Calu3 (cell line): ENCODE results near the gene UTS2R. TPM values are rescaled to one million over a fixed set of nuclear protein-coding genes. Genes with fewer than 3 reads are reported as not detected.

ENCODE experiments used
- BruUV-seq: library from RNA; stranded (reverse); fragments of 400-500 nt; replicated peaks from 2 replicates; lab custom pipeline; 2021; lab: Mats Ljungman, UMichigan
- CTCF ChIA-PET: fragments of 300-600 bp; sonication (Branson Sonifier 250); formaldehyde crosslinking; loops from one replicate; lab custom pipeline; 2022; ENCODE audit warnings: antibody characterized with exemption; lab: Charles Lee
- DNase-seq: peaks from one replicate; pipeline ENCODE4 v3.0.0; 2022
- H3K27ac Mint-ChIP-seq: one replicate; pipeline ENCODE4 v1.8.0; 2022; ENCODE audit warnings: mixed read lengths; ENCODE audit not compliant: unreplicated experiment
- H3K27me3 Mint-ChIP-seq: one replicate; pipeline ENCODE4 v1.8.0; 2022; ENCODE audit warnings: mixed read lengths; ENCODE audit not compliant: unreplicated experiment
- H3K36me3 Mint-ChIP-seq: one replicate; pipeline ENCODE4 v1.8.0; 2022; ENCODE audit warnings: mild to moderate bottlenecking, moderate library complexity, mixed read lengths; ENCODE audit not compliant: insufficient read depth, unreplicated experiment
- H3K4me1 Mint-ChIP-seq: one replicate; pipeline ENCODE4 v1.8.0; 2022; ENCODE audit warnings: mild to moderate bottlenecking, low read depth, mixed read lengths; ENCODE audit not compliant: unreplicated experiment
- H3K4me3 Mint-ChIP-seq: one replicate; pipeline ENCODE4 v1.8.0; 2022; ENCODE audit warnings: mild to moderate bottlenecking, low read depth, moderate library complexity, mixed read lengths; ENCODE audit not compliant: unreplicated experiment
- H3K9me3 Mint-ChIP-seq: one replicate; pipeline ENCODE4 v1.8.0; 2022; ENCODE audit warnings: low read depth, mixed read lengths; ENCODE audit not compliant: unreplicated experiment
- intact Hi-C: fragments of 100-400 bp; cut with micrococcal nuclease; formaldehyde crosslinking; loops from one replicate; pipeline ENCODE4 v1.10.0; 2022; ENCODE audit not compliant: unreplicated experiment
- total RNA-seq: library from RNA; stranded (reverse); gene quantifications from 2 replicates; pipeline ENCODE4 v1.2.3, GENCODE V29; 2022
- TF ChIP-seq, protein P1 (sequence below): fragments of 200-600 bp; IDR thresholded peaks from one replicate; pipeline ENCODE4 v1.8.0; 2022; ENCODE audit warnings: antibody characterized with exemption; ENCODE audit not compliant: unreplicated experiment

Gene UTS2R
- total RNA-seq, 1 experiment from 2014 or later: not detected

DNA sequence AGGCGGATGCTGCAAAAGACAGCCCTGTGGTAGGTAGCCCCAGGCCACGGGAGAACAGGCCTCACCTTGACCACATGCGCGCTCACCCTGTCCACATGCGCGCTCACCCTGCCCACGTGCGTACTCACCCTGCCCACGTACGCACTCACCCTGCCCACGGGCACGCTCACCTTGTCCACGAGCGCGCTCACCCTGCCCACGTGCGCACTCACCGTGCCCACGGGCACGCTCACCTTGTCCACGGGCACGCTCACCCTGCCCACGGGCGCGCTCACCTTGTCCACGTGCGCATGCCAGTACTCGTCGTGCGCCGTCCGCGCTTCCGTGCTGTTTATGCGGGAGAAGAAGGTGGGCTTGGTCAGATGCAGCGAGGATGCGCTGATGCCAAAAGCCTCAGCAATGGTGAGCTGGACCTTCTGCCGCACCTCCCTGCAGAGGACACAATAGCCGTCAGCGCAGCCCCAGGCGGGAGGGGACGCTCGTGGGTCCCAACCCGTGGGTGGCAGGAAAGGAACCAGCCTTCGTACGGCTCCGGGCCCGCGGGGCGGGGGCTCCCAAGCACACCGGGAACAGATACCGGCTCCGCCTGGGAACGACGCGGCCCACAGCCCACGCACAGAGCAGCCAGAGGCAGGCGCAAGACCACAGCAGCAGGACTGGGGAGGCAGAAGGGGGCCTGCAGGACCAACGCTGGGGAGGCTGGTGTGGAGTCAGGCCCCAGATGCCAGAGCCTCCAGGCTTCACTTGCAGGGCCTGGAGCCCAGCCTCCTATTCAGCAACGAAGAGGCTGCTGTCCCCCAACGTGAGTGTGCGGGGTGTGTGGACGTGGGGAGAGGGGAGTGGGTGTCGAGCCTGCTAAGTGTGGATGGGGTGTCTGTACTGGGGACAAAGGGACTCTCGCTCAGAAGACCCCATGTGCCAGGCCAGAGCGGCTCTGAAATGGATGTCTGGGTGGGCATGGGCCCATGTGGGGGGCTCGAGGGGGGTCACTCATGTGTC is 32.4 kb downstream of the UTS2R start:
- H3K27me3 Mint-ChIP-seq: no peaks in the 10 kb centered on the region
- no peak overlapping the region for H3K27ac Mint-ChIP-seq
- BruUV-seq: no TSS peak
- TF ChIP-seq, protein P1, sequence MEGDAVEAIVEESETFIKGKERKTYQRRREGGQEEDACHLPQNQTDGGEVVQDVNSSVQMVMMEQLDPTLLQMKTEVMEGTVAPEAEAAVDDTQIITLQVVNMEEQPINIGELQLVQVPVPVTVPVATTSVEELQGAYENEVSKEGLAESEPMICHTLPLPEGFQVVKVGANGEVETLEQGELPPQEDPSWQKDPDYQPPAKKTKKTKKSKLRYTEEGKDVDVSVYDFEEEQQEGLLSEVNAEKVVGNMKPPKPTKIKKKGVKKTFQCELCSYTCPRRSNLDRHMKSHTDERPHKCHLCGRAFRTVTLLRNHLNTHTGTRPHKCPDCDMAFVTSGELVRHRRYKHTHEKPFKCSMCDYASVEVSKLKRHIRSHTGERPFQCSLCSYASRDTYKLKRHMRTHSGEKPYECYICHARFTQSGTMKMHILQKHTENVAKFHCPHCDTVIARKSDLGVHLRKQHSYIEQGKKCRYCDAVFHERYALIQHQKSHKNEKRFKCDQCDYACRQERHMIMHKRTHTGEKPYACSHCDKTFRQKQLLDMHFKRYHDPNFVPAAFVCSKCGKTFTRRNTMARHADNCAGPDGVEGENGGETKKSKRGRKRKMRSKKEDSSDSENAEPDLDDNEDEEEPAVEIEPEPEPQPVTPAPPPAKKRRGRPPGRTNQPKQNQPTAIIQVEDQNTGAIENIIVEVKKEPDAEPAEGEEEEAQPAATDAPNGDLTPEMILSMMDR: no peak
- no peak for DNase-seq
- peaks cover 16% of the 10 kb centered on the region for H3K36me3 Mint-ChIP-seq
- H3K4me3 Mint-ChIP-seq: no peak overlapping the region
- no peaks in the 10 kb centered on the region for H3K9me3 Mint-ChIP-seq
- peaks cover 8% of the 10 kb centered on the region for H3K4me1 Mint-ChIP-seq
- intact Hi-C loops: no loop called here
- CTCF ChIA-PET: no interaction called here

DNA sequence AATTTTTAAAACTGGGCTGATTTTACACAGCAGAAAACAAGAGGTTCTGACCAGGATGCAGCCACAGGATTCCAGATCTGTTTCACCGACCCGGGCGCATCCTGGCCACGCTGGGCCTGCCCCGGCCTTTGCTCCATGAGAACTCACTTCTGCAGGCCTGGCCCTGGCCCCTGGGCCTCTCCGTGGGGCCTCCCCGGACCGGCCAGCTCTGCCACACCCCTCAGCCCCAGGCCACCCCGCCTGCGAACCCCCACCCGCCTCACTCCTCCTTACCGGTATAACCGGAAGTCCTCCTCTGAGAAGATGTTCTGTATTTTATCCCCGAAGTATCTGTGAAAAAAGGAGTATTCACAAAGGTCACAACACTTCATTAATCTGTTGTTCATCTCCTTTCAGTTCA is 33.5 kb downstream of the UTS2R start:
- peaks cover 8% of the 10 kb centered on the region for H3K4me1 Mint-ChIP-seq
- CTCF ChIA-PET: no interaction called here
- no TSS peak for BruUV-seq

DNA sequence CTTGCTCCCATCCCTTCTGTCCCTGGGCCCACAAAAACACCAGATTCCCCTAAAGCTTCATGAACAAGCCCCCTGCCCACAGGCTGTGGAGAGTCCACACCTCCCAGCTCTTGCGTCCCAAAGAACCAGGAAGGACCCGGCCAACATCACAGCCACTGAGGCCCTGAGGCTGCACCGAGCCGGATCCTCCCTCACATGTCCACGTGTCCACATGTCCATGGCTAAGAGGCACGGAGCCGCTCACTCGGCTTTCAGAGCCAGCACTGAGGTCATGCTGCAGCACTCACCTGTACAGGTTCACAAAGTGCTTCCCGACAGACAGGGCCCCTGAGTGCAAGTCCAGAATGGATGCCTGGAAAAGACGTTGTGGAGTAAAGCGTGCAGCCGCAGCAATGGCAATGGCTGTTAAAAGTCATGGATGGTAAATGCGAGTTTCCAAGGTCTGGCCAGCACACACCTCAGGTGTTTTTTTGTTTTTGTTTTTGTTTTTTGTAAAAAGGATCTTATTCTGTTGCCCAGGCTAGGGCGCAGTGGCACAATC is 34.6 kb downstream of the UTS2R start:
- Mint-ChIP-seq H3K9me3 (no peaks in the 10 kb centered on the region), H3K27ac (no peak overlapping the region), H3K4me1 (peaks cover 8% of the 10 kb centered on the region), H3K27me3 (no peaks in the 10 kb centered on the region), H3K36me3 (peaks cover 16% of the 10 kb centered on the region), H3K4me3 (no peak overlapping the region)
- TF ChIP-seq, protein P1: no peak
- no peak for DNase-seq
- no TSS peak for BruUV-seq
- CTCF ChIA-PET: no interaction called here
- intact Hi-C loops: no loop called here

More for the DNA sequence above, 33.5 kb downstream of the UTS2R start:
- no peaks in the 10 kb centered on the region for H3K27me3 Mint-ChIP-seq
- H3K27ac Mint-ChIP-seq: no peak overlapping the region
- TF ChIP-seq, protein P1: no peak
- intact Hi-C loops: no loop called here
- no peak for DNase-seq
- peaks cover 16% of the 10 kb centered on the region for H3K36me3 Mint-ChIP-seq
- H3K9me3 Mint-ChIP-seq: no peaks in the 10 kb centered on the region
- no peak overlapping the region for H3K4me3 Mint-ChIP-seq

DNA sequence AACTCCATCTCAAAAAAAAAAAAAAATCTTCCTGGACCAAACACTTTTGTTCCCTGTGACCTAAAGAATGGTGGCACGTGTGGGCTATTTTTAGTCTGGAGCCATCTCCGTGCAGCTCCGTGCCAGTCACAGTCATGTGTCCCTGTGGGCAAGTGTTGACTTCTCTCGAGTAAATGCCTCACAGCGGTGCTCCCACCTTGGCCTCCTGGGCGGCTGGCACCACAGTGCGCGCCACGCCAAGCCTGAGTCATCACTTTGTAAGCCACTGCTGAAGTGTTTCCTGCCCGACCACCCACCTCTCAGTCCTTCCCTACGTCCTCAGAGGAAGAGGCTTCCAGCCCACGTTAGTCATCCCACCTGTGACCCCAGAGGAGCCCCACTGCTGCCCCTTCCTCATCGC is 35.7 kb downstream of the UTS2R start:
- peaks cover 8% of the 10 kb centered on the region for H3K4me1 Mint-ChIP-seq
- BruUV-seq: no TSS peak
- no peak for DNase-seq
- H3K4me3 Mint-ChIP-seq: no peak overlapping the region
- H3K9me3 Mint-ChIP-seq: no peaks in the 10 kb centered on the region
- intact Hi-C loops: no loop called here
- TF ChIP-seq, protein P1: no peak
- no peaks in the 10 kb centered on the region for H3K27me3 Mint-ChIP-seq
- H3K36me3 Mint-ChIP-seq: peaks cover 16% of the 10 kb centered on the region
- H3K27ac Mint-ChIP-seq: no peak overlapping the region
- CTCF ChIA-PET: no interaction called here
